GM19193 (cell line): Measurements from ENCODE around the gene LYRM1.

Experiments
- POLR2A ChIP-seq: IDR thresholded peaks from 4 replicates; pipeline ENCODE4 v1.6.1; 2011; ENCODE audit not compliant: insufficient read depth, insufficient read length; ENCODE audit errors: extremely low read depth

The LYRM1 gene

DNA sequence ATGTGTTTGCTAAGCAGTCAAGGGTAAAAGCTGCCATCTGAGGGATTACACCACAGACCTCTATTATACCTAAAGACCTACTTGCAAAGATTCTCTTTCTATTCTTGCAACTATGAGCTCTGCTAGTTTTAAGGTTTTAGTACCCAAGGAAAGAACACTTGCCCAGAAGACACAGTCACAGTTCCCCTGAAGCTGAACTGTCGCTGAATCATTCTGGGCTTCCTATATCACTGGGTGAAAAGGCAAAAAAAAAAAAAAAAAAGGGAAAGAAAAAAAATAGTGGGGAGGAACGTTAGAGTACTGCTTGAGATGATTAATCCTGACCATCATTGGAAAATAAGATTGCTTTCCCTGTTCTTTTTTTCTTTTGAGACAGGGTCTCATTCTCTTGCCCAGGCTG, 37.9 kb downstream of the LYRM1 start:
- TF ChIP-seq POLR2A = no peak

DNA sequence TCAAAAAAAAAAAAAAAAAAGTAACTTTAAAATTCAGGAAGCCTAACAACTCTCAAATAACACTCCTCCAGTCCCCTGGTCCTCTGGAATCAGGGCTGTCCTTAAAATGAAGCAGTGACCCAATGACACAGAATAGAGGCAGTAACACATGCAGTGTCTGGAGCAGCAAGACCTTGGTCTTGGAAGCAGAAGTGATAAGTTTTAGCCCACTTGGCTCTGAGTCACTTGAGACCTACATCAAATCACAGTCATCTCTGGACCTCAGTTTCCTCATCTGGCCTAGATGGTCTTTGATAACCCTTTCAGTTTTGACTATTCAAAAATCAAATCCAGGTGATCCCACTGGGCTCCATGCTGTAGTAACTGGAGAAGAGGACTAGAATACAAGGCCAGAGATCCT, 39.0 kb downstream of the LYRM1 start:
- TF ChIP-seq POLR2A = no peak

DNA sequence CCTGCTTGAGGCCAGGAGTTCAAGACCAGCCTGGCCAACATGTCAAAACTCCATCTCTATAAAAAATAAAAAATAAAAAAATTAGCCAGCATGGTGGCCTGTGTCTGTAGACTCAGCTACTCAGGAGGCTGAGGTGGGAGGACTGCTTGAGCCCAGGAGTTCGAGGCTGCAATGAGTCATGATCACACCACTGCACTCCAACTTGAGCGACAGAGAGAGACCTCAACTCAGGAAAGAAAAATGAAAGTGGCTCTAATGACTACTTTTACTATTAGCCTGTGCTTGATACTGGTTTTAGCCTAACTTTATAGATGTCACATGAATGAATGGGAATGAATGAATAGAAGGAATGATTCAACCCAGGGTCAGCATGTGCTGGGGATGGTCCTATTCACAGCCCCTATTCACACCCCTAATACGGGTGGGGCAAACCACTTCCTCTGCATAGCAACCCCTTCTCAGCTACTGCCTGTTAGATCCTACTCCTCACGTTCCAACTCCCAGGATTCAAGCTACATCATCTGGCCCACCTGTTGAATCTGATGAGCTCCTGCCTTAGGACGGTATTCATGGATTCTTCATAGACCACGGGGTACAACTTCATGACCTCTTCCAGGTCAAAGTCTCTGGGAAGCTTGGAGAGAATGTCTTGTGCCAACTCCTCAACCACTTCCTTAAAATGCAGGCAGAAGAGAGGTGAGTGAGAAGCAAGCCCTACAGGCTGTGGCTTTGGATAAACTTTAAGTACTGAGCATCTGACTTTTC, 40.5 kb downstream of the LYRM1 start:
- TF ChIP-seq POLR2A = no peak

DNA sequence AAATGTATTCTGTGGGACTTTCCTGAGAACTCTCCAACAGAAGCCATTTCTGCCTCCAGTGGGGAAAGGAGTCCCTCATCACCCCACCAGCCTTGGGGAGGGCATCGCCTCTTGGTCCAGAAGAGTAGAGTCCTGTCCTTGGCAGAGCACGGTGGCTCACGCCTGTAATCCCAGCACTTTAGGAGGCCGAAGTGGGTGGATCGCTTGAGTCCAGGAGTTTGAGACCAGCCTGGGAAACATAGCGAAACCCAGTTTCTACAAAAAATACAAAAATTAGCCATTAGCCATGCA, 41.0 kb downstream of the LYRM1 start:
- TF ChIP-seq POLR2A = no peak

DNA sequence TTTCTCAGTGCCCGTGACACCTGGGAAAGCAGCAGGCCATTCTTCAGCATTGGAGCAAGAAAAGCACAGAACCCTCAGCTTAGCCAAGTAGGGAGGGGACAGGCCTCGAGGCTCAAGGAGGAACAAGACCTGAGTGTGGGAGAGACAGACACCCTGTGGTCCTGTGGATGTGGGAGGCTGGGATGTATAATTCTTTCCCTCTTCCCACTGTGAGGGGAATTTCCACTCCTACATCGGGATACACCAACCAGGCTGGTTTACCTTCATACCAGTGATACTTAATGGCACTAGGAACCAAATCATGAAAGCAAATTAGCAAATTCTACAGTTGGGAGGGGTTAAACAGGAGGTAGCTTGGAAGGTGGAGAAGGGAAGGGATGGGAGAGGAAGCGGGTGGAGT, 41.7 kb downstream of the LYRM1 start:
- no peak for TF ChIP-seq POLR2A

DNA sequence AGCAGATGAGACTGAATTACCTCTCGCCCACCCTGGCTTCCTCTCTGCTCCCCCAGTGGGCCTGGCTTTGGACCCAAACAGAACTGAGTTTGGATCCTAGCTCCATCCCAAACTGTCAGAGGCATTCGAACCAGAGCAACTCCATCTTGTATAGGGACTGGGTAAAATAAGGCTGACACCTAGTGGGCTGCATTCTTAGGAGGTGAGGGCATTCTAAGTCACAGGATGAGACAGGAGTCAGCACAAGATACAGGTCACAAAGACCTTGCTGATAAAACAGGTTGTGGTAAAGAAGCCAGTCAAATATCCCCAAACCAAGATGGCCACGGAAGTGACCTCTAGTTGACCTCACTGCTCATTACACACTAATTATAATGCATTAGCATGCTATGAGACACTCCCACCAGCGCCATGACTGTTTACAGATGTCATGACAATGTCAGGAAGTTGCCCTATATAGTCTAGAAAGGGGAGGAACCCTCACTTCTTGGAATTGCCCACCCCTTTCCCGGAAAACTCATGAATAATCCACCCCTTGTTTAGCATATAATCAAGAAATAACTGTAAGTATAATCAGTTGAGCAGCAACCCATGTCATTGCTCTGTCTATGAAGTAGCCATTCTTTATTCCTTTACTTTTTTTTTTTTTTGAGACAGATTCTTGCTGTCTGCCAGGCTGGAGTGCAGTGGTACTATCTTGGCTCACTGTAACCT, 44.4 kb downstream of the LYRM1 start:
- no peak for TF ChIP-seq POLR2A

DNA sequence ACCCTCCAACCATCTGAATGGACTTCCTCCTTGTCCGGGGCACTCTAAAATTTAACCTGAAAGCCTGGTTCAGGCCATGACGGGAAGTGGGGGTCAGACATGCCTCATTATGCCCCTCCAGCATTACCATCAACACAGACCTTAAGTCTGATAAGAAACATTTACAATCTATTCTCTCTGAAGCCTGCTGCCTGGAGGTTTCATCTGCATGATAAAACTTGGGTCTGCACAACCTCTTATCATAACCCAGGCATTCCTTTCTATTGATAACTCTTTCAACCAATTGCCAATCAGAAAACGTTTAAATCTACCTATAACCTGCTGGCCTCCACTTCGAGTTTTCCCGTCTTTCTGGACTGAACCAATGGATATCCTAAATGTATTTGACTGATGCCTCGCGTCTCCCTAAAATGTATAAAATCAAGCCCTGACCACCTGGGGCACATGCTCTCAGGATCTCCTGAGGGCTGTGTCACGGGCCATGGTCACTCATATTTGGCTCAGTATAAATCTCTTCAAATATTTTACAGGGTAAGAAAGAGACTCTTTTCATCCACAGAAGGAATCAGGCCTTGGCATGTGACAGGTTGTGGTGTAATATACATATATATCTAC, 45.6 kb downstream of the LYRM1 start:
- no peak for TF ChIP-seq POLR2A

DNA sequence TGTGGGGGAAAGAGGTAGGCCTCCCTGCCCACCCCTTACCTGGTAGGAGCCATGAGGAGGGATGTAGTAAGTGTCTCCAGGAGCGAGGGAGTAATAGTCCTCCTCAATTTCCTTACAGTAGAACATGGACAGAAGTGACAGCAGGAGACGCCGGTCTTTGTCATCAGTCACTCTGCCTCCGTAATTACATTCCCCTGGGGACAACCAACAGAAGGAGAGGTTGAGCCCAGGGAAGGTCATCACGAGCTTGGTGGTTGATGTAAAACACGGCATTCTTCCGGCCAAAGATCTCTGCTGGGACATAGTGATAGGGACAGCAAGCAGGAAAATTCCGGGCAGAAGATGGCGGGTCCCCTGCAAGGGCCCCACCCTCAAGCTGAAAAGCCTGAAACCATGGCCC, 47.9 kb downstream of the LYRM1 start:
- TF ChIP-seq POLR2A = no peak

DNA sequence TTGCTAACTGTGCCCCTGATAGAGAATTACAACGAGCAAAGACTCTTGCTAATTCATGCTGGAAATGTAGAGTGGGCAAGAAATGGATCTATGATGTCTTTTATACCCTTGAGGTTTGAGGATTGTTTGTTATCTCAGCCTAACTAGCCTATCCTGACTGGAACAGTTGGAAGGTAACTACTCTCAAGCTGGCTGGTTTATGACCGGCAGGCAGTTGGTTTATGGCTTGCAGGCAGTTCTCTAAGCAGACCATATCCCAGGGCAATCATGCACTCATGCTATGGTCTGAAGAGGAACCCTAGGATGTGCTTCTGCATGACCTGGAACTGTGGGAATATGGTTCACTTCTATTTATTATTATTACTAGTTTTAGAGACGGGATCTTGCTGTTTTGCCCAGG, 49.1 kb downstream of the LYRM1 start:
- TF ChIP-seq POLR2A = no peak

DNA sequence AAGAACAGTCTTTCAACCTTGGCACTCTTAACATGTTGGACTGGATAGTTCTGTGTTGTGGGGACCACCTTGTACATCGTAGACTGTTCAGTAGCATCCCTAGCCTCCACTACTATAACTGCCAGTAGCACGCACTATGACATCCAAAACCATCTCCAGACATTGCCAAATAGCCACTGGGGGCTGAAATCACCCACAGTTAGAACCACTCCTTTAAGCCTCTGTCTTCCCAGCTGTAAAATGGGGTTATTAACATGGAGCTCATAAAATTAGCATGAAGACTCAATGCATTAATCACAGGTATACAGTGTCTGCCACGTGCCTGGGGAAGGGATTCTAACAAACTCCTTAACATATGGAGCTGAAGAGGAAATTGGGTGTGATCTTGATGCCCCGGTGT, 49.7 kb downstream of the LYRM1 start:
- no peak for TF ChIP-seq POLR2A

DNA sequence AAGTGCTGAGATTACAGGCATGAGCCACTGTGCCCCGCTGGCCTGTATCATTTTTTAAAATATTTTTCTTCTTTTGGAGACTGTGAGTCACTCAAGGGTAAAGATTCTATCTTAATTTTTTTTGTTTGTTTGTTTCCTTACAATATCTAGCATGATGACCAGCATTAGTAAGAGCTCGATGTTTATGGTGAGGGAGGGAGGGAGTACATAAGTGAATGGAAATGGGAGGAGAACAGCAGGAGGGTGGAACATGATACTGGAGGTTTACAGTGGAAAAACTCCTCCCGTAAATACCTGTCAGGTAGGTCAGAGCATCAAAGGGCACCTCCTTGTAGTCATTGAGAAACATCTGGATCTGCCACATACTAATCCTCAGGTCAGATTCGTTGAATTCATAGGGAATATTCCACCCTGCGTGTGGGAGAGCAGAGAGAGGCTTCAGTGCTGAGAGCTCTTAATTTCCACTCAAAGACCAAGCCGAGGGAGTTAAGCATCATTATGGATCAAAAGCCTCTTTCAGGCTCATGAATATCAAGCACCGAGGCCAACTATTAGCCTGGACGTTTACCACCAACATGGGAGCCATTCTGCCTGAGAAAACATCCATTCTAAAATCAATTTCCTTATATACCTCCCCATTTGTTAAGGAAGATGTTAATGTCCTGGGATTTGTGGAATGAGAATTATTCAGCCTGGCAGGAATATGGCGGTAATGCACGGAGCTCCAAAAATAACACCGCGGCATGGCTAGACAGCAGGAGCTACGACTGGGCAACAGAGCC, 51.8 kb downstream of the LYRM1 start:
- TF ChIP-seq POLR2A = no peak

DNA sequence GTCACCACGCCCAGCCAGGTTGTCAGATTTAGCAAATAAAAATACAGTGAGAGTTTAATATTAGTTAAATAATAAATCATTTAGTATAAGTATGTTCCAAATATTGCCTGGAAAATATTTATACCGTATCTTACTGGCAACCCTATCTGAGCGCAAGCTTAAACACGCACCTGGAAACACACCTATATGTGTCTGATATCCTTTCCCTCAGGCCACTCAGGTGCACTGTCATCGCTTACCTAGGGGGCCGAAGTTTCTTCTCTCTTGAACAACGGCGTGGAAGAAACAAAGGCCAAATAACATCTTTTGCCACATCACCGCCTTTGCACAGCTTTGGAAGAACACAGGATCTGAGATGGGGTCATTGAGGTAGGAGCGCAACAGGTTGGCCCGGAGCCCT, 54.0 kb downstream of the LYRM1 start:
- TF ChIP-seq POLR2A = no peak

DNA sequence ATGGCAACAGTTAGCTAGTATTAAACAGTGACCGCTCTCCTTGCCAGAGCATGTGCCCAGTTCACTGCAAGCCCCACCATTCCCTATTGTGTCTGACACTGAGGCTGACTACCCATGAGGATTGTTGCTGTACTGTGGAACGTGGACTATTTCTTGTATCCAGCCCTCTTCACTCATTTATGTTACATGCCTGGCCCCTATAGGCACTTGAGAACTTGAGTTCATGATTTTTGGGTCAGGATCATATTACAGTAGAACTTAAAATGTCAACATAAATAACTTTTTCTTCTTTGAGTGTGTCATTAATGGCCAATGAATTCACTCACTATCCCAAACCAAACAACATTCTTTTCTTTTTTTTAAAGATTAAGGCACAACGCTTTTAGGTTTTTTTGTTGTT, 55.7 kb downstream of the LYRM1 start:
- no peak for TF ChIP-seq POLR2A

DNA sequence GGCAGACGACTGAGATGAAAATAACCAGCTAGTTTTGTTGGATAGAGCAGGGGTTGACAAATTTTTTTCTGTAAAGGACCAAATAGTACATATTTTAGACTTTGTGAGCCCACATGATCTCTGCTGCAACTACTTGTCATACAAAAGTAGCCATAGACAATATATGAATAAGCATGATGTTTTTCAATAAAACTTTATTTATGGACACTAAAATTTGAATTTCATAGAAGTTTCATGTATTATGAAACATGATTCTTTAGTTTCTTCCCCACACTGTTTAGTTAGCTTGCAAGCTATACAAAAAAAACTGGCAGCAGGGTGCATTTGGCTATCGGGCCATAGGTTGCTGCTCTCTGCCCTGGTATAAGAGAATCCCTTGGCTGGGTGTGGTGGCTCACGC, 56.6 kb downstream of the LYRM1 start:
- no peak for TF ChIP-seq POLR2A

DNA sequence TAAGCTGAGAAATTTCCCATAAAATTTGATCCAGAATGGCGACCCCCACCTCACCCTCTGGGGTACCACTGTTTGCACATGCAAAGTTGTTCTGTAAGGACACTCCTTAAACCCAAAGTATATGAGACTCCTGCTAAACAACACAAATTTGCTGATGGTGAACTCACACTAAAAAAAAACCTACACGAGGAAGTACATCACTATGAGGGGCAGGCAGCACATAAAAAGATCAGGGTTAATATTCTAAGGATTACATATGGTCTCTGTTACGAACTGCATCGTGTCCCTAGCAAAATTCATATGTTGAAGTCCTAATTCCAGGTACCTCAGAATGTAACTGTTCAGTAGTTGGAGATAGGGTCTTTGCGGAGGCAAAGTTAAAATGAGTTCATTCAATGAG, 60.3 kb downstream of the LYRM1 start:
- no peak for TF ChIP-seq POLR2A
